ENCODE measurements around the gene ZXDC. TPM values are rescaled to one million over a fixed set of nuclear protein-coding genes. Genes with fewer than 3 reads are reported as not detected.

Gene ZXDC
- polyA plus RNA-seq, 1 donor (not counting 4 experiments of a cell fraction or from before 2014, with no cell fraction given): 10.7 TPM

DNA sequence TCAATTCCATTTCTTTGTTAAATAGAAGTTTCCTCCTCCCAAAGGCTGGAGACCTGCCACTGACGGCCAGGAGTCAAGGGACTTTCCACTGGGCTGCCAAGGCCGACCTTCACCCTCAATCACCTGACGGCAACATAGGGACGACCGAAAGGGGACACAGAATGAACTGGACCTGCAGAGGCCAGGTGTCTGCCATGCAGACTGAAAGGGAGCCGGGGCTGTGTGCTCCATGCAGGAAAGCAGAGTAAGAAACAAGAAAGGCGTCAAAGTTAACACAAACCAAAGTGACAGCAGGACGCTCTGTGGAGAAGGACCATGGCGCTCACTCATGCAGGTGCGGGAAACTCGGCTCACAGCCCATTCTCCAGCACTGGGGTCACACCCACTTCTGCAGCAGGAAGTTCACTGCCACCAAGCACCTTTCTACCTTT is 26.1 kb downstream of the ZXDC start:
- Histone ChIP-seq H4K20me1 (ENCODE audit: control insufficient read depth, extremely low read depth, insufficient read depth, low read length) (peaks cover 4% of the 10 kb centered on the region), H2AFZ (ENCODE audit: control insufficient read depth, low read length) (no peak overlapping the region), H3K4me1 (ENCODE audit: control insufficient read depth, extremely low read depth, insufficient read depth, low read length) (no peaks in the 10 kb centered on the region), H3K4me2 (ENCODE audit: control insufficient read depth, extremely low read depth, insufficient read depth, low read depth, low read length) (no peak overlapping the region), H3K9ac (ENCODE audit: control insufficient read depth, extremely low read depth, insufficient read depth, low read length) (no peak overlapping the region), H3K9me3 (ENCODE audit: control insufficient read depth, low read depth, low read length) (no peaks in the 10 kb centered on the region), H3K4me3 (ENCODE audit: control insufficient read depth in 2 of 3, extremely low read depth in 1 of 3, insufficient read depth in 2 of 3, low read depth in 1 of 3, low read length in 3 of 3) (no peak overlapping the region), H3K27ac (ENCODE audit: control insufficient read depth, insufficient read depth, low read length) (no peak overlapping the region), H3K9me1 (ENCODE audit: control insufficient read depth, extremely low read depth, insufficient read depth, low read length) (peaks cover 2% of the 10 kb centered on the region), H3K36me3 (ENCODE audit: control insufficient read depth in 2 of 2, extremely low read depth in 1 of 2, insufficient read depth in 2 of 2, low read length in 2 of 2) (peaks cover 14 to 17% of the 10 kb centered on the region in 2 experiments), H3K79me2 (ENCODE audit: control insufficient read depth, insufficient read depth, low read length) (no peaks in the 10 kb centered on the region), H3K27me3 (ENCODE audit: control insufficient read depth, extremely low read depth, insufficient read depth, low read length) (no peaks in the 10 kb centered on the region)
- TF ChIP-seq EZH2 (IDR thresholded peaks at IDR 0.05; ENCODE audit: low read length): no peak
- TF ChIP-seq CTCF (optimal IDR thresholded peaks at IDR 0.05 in 1 of 3, IDR thresholded peaks at IDR 0.05 in 1 of 3, conservative IDR thresholded peaks at IDR 0.05 in 1 of 3; ENCODE audit: extremely low read depth in 1 of 3, insufficient read depth in 2 of 3, low read length in 3 of 3): no peak
- DNase-seq (ENCODE audit: low read depth, low spot score) (no peak), FAIRE-seq (no peak)
- dilution Hi-C loops (cut with MboI; ENCODE audit: extremely low pct_ligation_motif_present, low sequenced_read_pairs): no loop called here

GRCh38 chr3:126448893-126449180 is 26.9 kb downstream of the ZXDC start:
- no peak overlapping the region for H2AFZ ChIP-seq (ENCODE audit: control insufficient read depth, low read length)
- H3K4me3 ChIP-seq (ENCODE audit: control insufficient read depth in 2 of 3, extremely low read depth in 1 of 3, insufficient read depth in 2 of 3, low read depth in 1 of 3, low read length in 3 of 3): no peak overlapping the region
- no peak for TF ChIP-seq CTCF (optimal IDR thresholded peaks at IDR 0.05 in 1 of 3, IDR thresholded peaks at IDR 0.05 in 1 of 3, conservative IDR thresholded peaks at IDR 0.05 in 1 of 3; ENCODE audit: extremely low read depth in 1 of 3, insufficient read depth in 2 of 3, low read length in 3 of 3)
- no peak for TF ChIP-seq EZH2 (IDR thresholded peaks at IDR 0.05; ENCODE audit: low read length)
- no peak overlapping the region for H3K9ac ChIP-seq (ENCODE audit: control insufficient read depth, extremely low read depth, insufficient read depth, low read length)
- H3K79me2 ChIP-seq (ENCODE audit: control insufficient read depth, insufficient read depth, low read length): no peaks in the 10 kb centered on the region
- H4K20me1 ChIP-seq (ENCODE audit: control insufficient read depth, extremely low read depth, insufficient read depth, low read length): peaks cover 4% of the 10 kb centered on the region
- FAIRE-seq (no peak), DNase-seq (ENCODE audit: low read depth, low spot score) (no peak)
- H3K36me3 ChIP-seq (ENCODE audit: control insufficient read depth in 2 of 2, extremely low read depth in 1 of 2, insufficient read depth in 2 of 2, low read length in 2 of 2): peaks cover 14 to 17% of the 10 kb centered on the region in 2 experiments
- H3K4me1 ChIP-seq (ENCODE audit: control insufficient read depth, extremely low read depth, insufficient read depth, low read length): no peaks in the 10 kb centered on the region
- H3K9me1 ChIP-seq (ENCODE audit: control insufficient read depth, extremely low read depth, insufficient read depth, low read length): peaks cover 2% of the 10 kb centered on the region
- H3K27ac ChIP-seq (ENCODE audit: control insufficient read depth, insufficient read depth, low read length): no peak overlapping the region
- H3K27me3 ChIP-seq (ENCODE audit: control insufficient read depth, extremely low read depth, insufficient read depth, low read length): no peaks in the 10 kb centered on the region
- dilution Hi-C loops (cut with MboI; ENCODE audit: extremely low pct_ligation_motif_present, low sequenced_read_pairs): no loop called here
- H3K4me2 ChIP-seq (ENCODE audit: control insufficient read depth, extremely low read depth, insufficient read depth, low read depth, low read length): no peak overlapping the region
- H3K9me3 ChIP-seq (ENCODE audit: control insufficient read depth, low read depth, low read length): no peaks in the 10 kb centered on the region

Measured in keratinocyte (primary cell).